ENCODE data around the gene WSCD1.

Gene WSCD1

GRCh38 chr17:6064868-6065267 is 5.3 kb upstream of the WSCD1 start:
- no peak for DNase-seq

DNA sequence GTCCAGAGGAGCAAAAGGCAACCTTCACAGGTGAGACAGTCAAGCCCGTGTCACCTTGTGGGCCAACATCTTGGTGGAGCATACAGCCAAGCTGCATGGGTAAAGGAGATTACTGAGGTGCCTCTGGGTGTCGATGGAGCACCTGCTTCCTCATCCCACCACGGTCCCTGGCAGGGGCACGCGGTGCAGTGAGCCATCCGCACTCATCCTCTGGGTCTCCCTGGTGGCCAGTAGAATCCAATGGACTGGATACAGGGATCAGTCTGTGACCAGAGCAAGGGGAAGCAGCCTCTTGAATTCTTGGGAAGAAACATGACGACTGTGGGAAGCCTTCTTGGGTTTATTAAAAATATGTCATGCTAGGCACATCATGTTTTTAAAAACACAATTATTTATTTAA is 4.8 kb upstream of the WSCD1 start:
- no peak for DNase-seq

DNA sequence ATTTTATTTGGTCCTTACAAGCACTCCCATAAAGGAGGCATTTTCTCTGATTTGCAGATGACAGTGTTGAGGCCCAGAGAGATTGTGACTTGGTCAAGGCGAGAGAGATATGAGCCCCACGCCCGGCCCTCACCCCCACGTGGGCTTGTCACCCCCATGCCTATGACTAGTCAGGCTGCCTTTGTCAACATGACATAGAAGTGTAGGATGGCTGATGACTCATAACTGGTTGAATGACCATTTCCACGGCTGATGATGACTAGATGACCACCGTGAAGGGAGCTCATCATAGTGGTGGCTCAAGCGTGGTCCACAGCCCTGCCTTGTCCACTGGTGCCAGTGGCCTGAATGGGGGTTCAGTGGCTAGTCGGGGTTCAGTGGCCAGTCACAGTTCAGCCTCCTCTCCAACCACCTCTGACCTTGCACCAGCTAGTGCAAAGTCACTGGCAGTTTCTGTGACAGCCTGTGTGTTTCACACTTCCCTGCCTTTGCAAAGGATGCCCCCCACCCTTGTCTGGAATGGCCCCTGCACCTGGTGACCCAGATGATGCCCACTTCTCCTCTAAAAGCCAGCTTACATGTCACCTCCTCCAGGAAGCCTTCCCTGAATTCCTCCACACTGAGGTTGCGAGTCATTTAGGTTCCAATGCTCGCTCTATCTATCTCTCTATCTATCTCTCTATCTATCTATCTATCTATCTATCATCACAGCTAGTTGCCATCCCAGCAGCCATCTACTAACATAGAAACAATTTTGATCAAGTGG is 3.8 kb upstream of the WSCD1 start:
- no peak for DNase-seq

DNA sequence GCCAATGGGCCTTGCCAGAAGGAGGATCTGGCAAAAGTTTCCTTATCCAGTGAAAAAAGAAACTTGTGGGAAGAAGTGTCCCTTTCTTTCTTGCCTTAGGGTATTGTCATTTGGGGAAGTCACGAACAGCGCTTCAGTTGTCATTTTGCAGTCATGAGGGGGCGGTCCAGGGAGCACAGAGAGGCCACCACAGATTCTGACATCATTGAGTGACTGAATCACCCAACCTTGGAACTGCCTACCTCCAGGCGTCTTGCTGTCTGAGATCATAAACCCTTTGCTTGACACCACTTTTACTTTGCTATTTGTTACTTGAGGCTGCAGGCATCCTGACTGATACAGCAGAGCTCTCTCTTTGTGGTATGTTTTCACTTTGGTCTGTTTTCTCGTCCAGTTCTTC is 3.1 kb upstream of the WSCD1 start:
- DNase-seq = no peak

DNA sequence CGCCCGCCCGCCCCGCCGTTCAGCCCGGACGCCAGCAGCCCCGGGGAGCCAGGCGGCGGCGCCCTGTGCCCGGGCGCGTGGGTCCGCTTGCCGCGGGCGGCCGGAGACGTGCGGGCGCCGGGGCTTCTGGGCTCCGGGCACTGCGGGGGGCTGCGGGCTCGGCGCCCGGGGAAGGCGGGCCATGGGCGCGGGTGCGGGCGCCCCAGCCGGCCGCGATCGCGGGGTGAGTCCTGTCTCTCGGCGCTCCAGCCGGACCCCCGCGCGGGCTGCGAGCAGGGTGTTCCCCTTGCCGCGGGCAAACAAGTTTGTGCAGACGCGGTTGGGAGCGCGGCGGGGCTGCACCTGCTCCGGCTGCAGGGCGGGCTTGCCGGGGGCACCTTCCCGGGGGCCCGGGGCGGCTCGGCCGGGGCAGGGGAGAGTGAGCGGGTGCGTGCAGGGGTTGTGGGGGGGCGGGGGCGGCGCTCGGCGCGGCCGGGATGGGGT is 292 bp downstream of the WSCD1 start:
- no peak for DNase-seq

GRCh38 chr17:6070913-6071511 is 833 bp downstream of the WSCD1 start:
- no peak for DNase-seq

- DNase-seq = no peak
These were observed 1.4 kb downstream of the WSCD1 start for GRCh38 chr17:6071528-6072065.

DNA sequence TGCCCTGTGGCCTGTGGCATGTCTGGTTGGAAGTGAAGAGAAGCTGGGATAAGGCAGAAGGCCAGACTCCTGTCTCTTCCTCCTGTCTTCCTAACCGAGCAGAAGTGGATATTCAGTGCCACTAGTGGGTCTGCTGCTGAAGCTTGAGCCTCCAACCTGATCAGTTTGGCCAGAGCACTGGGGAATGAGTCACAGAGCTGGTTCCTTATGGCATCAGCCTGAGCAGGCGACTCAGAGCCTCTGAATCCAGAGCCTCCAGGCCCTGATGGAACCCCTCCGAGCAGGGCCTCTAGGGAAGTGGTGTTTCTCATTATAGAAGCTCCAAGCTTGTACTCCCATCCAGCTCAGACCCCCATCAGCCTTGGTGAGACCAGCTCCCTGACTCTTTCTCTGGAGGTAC is 2.0 kb downstream of the WSCD1 start:
- DNase-seq = no peak

GRCh38 chr17:6072611-6073010 is 2.4 kb downstream of the WSCD1 start:
- no peak for DNase-seq

GRCh38 chr17:6073620-6074019 is 3.4 kb downstream of the WSCD1 start:
- no peak for DNase-seq

DNA sequence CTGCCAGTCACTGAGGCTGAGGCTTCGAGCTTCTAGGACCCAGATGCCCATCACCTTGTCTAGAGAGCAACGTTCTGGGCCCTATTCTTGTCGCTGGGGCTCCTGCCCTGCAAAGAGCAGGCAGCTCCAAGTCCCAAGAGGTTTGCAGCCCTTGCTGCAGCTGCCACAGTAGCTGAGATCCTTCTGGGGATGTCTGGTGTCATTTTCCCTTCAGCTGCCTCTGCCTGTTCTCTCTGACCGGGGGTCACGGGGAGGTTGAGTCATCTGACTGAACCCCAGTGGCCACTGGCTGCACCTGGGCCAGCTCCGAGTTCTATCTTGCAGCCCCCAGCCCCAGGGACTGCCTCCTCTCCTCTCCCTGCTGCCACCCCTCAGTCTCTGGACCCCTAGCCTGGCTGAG is 4.9 kb downstream of the WSCD1 start:
- DNase-seq = no peak

GRCh38 chr17:6075845-6076244 is 5.7 kb downstream of the WSCD1 start:
- no peak for DNase-seq

DNA sequence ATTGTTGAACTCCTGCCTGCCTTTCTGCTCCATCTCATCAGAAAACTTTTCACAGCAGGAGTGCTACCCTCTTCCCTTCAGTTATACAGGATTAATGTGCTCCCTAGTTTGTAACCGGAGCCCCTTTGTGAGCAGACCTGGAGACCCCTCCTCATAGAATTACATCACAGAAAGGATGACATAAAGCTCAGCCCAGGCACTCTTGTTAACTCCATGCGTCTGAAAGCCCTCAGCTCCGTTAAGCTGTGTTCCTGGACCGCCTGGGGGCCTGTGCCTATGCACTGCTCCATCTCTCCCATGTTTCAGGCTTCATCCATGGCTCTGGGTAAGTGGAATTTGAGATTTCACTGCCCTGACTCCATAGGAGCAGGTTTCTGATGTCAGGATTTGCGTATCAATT is 7.6 kb downstream of the WSCD1 start:
- DNase-seq = no peak

- no peak for DNase-seq
These were observed 8.3 kb downstream of the WSCD1 start for GRCh38 chr17:6078458-6078871.

GRCh38 chr17:6079155-6079888 is 9.1 kb downstream of the WSCD1 start:
- no peak for DNase-seq

DNA sequence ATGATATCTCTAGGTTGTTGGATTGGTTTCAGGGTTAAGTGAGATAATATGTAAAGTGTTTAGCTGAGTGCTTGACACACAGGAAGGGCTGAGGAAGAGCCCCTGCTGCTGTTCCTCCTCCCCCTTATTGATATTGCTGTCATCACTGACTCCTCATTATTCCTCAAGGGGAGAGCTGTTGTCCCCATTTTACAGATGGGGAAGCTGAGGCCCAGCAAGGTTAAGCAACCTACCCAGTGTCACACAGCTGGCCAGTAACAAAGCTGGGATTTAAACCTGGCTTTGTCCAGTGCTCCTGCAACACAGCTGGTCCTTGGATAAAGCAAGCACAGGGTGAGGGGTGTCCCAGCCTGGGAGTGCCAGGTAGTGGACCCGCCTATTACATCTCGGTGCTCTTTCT is 9.8 kb downstream of the WSCD1 start:
- no peak for DNase-seq

GRCh38 chr17:6080711-6081430 is 10.7 kb downstream of the WSCD1 start:
- DNase-seq = no peak

DNA sequence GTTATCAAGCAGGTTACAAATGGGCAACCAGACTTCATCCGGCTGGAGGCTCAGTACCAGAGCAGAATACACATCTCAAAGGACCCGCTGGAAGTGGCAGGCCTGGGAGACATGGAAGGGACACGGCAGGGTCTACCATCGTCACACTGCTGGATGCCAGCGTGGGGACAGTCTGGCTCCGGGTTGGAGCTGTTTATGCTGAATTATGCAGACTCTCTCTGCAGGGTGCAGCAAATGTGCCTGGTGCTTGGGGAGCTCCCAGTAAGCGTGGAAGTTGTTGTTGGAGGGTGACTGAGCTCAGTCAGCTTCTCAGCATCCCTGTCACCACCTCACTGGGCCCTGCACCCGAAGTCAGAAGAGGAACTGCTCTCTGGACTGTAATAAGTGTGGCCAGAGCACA is 12.2 kb downstream of the WSCD1 start:
- DNase-seq = no peak

- DNase-seq = no peak
These were observed 14.4 kb downstream of the WSCD1 start for GRCh38 chr17:6084311-6085161.

- no peak for DNase-seq
These were observed 15.6 kb downstream of the WSCD1 start for GRCh38 chr17:6085812-6086211.

DNA sequence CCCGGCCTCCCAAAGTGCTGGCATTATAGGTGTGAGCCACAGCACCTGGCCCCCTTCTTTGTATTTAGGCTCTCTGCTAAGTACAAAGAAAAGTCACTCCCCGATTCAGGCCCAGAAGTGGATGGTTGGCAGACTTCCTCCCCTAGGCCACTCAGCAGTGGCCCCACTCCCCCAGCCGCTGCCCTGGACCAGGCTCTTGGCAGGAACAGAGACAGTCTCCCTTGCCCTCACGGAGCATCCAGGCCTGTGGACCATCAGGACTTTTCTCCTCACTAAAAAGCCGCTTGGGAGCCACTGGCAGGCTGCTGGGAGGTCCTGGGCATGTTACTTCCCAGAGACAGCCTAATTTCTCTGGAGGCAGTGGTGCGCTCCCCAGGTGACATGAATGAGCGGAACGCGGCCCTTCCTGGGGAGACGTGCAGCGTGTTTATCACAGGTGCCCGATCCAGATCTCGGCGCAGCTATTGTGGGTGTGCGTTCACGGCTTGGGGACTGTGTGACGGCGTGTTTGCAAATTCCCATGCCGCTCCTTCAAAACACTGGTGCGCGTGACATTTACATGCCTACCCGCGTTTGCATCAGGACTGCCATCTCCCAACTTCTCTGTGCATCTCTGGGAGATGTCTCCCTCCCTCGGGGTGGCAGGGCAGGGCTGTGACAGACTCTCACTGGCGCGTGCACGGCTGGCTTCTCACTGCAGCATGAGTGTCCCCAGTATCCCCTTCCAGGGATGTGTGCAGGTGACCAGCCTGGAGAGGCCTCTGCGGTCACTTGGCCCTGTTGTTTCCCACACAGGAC is 16.6 kb downstream of the WSCD1 start:
- no peak for DNase-seq
